ENCODE measurements around the gene COBL.

DNA sequence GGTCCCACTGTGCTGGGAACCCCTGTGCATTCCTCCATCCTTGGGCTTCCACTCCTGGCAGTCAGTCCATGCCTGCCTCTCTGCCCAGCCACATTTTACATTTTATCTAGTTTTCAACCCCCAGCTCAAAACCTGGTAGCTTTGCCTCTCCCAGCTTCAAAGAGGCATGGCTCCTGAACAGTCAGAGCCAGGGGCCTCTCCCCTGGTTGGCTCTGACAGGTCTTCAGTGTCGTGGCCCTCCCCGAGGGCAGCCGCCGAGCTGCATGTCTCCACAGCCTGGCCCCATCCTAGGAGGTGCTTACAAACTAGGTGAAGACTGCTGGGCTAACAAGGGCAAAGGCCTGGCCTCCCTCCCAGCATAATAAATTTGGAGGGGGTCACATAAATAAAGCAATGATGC lies 14.8 kb downstream of the COBL start:
- TF ChIP-seq, protein P1, sequence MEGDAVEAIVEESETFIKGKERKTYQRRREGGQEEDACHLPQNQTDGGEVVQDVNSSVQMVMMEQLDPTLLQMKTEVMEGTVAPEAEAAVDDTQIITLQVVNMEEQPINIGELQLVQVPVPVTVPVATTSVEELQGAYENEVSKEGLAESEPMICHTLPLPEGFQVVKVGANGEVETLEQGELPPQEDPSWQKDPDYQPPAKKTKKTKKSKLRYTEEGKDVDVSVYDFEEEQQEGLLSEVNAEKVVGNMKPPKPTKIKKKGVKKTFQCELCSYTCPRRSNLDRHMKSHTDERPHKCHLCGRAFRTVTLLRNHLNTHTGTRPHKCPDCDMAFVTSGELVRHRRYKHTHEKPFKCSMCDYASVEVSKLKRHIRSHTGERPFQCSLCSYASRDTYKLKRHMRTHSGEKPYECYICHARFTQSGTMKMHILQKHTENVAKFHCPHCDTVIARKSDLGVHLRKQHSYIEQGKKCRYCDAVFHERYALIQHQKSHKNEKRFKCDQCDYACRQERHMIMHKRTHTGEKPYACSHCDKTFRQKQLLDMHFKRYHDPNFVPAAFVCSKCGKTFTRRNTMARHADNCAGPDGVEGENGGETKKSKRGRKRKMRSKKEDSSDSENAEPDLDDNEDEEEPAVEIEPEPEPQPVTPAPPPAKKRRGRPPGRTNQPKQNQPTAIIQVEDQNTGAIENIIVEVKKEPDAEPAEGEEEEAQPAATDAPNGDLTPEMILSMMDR (IDR thresholded peaks at IDR 0.05; ENCODE audit: extremely low read depth in 1 of 2, insufficient read depth in 1 of 2, low read depth in 1 of 2, low read length in 2 of 2) = no peak
- no peak for TF ChIP-seq POLR2A (IDR thresholded peaks at IDR 0.05; ENCODE audit: low read depth, low read length)
- no peak for TF ChIP-seq EZH2 (IDR thresholded peaks at IDR 0.05; ENCODE audit: borderline replicate concordance, low read depth, low read length, severe bottlenecking)
- TF ChIP-seq, protein P2, sequence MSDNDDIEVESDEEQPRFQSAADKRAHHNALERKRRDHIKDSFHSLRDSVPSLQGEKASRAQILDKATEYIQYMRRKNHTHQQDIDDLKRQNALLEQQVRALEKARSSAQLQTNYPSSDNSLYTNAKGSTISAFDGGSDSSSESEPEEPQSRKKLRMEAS (IDR thresholded peaks at IDR 0.05; ENCODE audit: insufficient read depth, insufficient read length) = no peak
- TF ChIP-seq POLR2AphosphoS5 (IDR thresholded peaks at IDR 0.05; ENCODE audit: insufficient read depth, low read depth, low read length) = no peak
- no peak for TF ChIP-seq FOS (IDR thresholded peaks at IDR 0.05; ENCODE audit: borderline replicate concordance, insufficient read depth, low read length)
- no peak for TF ChIP-seq JUN (IDR thresholded peaks at IDR 0.05; ENCODE audit: borderline replicate concordance, insufficient read depth, insufficient read length, low read depth)
- no peak for TF ChIP-seq GATA2 (IDR thresholded peaks at IDR 0.05; ENCODE audit: insufficient read depth, insufficient read length, low read depth, low read length)
